ENCODE data around the gene MYB.

MYB gene

DNA sequence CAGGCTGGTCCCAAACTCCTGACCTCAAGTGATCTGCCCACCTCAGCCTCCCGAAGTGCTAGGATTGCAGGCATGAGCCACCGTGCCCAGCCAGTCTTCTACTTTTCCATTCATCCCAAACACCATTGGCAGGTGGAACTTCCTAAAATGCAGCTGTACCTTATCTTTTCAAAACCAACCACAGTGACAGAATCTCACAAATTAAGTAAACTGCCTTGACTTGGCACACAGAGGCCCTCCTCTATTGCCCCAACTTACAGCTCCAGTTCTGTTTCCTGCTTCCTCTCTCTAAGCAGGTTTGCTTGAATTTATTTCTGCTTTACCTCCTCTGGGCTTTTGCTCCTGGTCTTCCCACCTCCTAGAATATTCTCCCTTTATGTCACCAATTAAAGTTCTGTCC lies 7.6 kb downstream of the MYB start:
- ATAC-seq = no peak
- no peak for DNase-seq

DNA sequence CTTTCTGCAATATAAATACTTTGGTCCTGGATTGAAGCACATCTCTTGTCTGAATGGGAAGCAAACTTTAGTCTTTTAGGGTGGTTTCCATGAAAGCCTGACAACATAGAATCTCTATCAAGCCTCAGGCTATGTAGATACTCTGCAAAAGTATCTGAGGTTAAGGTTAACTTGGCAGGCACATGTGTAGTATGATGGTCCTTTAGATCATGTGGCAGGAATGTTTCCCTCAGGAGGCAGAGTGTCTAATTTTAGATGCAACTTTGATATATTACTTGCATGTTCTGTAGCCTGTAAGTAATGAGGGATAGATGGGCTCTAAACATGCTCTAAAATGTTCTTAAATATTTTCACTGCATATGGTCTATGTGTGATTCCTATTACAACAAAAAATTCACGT lies 8.2 kb downstream of the MYB start:
- ATAC-seq = no peak
- no peak for DNase-seq

DNA sequence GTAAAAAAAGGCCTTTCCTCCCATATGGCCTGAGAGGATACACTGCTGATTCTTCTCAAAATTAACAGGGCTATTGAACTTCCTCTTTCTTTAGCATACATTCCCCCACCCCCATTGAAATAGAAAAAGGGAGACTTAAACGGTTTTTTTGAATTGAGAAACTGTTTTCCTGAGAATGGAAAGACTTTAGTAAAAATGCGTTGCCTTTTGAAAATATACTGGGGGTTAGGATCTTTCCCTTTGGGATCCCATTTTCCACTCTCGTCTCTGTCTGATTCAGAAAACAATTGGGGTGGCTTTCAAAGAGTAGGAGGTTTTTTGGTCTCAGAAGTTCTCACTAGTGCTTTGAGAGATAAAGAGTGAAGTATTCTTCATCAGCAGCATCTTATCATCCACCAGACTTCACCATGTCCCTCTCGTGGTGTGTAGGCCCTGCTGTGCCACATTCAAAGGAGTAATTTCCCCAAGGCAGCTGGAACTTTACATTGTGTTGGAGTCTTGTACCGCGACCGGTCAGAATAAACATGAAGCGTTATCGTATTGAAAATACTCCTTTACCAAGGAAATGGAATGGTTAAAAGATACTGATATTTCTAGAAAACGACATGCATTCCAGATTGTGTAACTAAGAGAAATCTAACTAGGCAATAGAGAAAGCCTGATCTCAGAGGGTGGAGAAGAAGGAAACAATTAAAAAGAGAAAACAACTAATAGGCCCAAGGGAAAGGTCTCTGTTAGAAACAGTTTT lies 10.6 kb downstream of the MYB start:
- ATAC-seq (no peak), DNase-seq (no peak)

DNA sequence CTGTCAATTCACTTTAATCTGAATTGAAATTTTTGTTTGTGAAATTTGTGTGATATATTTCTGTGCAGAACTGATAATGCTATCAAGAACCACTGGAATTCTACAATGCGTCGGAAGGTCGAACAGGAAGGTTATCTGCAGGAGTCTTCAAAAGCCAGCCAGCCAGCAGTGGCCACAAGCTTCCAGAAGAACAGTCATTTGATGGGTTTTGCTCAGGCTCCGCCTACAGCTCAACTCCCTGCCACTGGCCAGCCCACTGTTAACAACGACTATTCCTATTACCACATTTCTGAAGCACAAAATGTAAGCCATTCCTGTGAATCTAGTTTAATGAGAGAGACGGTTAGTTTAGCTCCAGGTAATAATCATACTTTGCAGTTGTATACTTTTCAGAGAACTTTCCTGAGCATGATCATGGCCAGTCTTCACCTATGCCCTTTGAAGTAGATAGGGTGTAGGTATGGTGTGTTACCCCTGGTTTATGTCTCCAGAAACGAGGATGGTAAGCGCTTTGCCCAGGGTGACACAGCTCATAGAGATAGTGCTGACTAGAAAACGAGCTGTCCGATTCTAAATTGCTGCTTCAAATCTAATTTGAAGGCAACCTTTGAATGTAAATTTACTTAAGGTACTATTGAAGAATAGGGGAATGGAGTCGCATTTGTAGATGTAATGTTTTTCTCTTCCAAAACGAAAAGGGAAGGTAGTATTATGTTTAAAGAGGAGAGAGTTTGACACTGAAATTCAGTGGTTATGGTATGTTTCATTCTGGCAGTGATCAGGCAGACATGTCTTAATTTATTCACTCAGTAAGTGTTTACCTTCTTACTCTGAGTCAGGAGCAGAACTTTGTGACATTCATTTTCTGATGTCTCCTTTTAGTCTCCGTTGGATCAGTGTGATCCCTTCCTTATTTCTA lies 11.4 kb downstream of the MYB start:
- no peak for ATAC-seq
- DNase-seq = no peak

DNA sequence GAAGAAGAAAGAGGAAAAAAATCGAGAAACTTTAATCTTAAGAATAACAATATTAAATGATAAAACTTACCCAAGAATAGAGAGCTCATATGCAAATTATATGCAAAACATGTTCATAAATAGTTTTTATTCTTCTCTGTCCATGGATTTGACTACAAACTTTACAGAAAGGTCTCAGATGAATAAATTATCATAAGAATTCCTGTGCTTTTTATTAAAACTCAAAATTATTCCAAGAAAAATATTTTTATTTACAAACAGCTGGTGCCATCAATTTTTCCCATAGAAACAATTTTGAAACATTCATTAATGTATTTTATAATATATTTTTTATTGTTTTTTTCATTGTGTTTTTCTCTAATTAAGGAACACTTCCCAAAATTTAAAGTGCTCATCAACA lies 12.1 kb downstream of the MYB start:
- no peak for ATAC-seq
- no peak for DNase-seq

DNA sequence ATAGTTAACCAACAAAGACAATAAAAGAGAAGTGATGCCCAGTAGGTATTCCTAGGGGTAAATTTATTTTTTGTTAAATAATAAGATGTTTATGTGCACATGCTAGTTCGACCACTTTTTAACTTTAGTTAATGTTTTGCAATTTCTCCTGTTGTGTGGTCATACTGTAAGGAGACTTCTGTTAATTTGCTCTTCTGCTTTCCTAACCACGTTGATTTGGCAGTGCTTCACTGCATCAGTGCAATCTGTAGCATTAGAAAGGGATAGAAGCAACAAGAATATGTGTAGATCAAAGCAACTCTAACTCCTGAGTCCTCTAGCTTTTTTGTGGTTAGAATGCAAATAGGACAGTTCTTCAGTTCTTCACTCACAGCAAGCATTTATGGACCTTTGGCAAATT lies 13.9 kb downstream of the MYB start:
- ATAC-seq = no peak
- no peak for DNase-seq

DNA sequence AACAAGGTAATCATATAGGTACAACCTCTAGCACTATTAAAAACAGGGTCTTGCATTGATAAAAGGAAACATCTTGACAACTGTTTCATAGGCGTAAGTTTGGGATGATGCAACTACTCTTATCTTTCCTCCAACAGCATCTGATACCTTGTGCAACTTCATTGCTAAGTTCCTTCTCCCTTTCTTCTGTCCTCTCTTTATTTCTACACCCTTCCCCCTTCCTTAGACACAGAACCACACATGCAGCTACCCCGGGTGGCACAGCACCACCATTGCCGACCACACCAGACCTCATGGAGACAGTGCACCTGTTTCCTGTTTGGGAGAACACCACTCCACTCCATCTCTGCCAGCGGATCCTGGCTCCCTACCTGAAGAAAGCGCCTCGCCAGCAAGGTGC lies 14.4 kb downstream of the MYB start:
- ATAC-seq (no peak), DNase-seq (no peak)

DNA sequence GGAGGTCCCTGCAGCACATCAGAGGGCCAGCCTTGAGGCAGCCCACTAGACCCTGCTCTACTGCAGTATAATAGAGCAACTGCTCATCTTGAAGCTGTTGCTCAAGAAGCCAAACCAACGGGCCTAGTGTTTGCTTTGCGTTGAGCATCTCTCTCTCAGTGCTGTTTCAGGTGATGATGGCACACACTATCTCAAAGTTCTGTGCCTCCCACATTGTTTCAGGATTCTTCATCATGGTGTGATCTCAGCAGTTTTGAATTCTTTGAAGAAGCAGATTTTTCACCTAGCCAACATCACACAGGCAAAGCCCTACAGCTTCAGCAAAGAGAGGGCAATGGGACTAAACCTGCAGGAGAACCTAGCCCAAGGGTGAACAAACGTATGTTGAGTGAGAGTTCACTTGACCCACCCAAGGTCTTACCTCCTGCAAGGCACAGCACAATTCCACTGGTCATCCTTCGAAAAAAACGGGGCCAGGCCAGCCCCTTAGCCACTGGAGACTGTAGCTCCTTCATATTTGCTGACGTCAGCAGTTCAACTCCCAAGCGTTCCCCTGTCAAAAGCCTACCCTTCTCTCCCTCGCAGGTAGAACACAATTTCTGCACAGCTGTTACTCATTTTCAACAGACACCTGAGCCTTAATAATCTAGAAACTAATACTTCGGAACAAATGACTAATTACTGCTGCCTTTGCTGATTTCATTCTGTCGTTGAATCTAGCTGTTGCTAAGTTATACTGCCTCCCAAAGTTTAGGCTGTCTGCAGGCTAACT lies 15.8 kb downstream of the MYB start:
- DNase-seq = no peak
- peak; percentile 59 for ATAC-seq

DNA sequence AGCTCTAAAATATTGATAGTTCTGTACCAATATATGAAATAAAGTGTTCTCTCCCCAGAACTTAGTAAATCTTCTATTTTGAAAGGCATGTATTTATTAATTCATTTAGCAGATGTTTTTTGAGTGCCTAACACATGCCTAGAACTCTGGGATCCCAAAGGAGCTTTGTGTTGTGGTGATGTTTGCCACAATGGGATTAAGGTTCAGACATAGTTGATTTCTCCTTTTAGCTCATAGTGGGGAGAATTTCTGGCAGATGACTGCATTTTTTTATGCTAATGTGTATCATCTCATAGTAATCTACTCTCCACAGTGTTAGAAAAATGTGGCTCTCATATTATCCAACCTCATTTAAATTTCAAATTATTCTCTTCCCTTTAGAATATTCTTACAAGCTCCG lies 21.7 kb downstream of the MYB start:
- ATAC-seq = no peak
- DNase-seq = no peak

DNA sequence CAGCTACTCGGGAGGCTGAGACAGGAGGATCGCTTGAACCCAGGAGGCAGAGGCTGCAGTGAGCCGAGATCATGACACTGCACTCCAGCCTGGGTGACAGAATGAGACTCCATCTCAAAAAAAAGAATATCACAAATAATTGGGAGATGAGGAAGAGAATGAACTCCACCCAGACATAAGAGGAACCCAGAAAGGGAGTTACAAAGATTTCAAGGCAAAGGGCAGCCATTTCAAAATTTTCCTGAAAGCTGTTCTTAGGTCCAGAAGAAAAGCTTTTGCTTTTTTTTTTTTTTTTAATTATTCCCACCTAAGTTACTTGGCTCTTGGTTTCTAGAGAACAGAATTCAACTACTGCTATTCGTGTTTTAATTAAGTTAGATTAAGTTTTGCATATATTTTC lies 23.8 kb downstream of the MYB start:
- DNase-seq (no peak), ATAC-seq (no peak)

DNA sequence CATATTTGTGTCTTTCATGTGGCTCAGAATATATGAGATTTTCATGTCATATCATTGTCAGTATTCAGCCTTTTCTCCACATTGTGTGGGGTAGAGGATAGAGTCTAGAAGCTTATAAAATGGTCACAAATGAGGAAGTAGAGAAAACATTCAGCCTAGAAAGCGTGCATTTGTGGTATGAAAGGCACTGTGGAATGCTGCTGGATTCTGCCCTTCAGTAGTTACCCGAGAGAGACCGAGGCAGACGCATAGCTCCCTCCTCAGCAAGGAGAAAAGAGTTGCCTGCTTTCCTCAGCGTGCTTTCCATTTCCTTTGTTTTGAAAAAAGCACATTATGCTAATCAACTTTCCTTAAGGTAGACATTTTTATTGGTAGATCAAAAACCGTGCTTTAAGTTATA lies 28.7 kb downstream of the MYB start:
- ATAC-seq = no peak
- DNase-seq = no peak

DNA sequence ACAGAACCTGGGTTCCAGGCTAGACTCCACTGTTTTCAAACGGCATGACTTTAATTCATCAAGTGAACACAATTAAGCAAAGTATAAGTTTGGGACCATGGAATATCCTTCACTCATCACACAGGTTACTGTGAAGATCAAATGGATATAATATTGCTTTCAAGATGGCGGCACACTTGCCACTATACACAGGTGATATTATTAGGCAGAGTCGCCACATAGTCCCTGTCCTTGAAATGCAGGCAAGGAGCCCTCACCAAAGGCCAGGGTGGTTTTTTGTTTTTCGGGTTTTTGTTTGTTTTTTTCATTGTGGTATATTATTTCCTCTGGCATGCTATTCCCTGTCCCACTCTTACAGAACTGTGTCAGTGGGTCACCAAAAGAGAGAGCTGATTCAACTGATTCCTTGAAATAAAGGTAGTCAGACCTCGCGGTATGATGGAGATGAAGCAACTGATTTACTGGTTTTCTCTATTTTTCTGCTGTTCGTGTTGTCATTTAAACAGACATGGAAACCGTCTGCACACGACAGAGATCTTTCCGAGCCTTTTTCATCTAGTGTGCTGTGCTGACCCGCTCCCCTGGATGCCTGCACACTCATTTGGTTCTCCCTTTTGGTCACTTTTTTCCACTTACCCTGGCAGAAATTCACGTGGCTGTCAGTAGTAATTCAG lies 29.7 kb downstream of the MYB start:
- DNase-seq (no peak), ATAC-seq (peak; percentile 33)

DNA sequence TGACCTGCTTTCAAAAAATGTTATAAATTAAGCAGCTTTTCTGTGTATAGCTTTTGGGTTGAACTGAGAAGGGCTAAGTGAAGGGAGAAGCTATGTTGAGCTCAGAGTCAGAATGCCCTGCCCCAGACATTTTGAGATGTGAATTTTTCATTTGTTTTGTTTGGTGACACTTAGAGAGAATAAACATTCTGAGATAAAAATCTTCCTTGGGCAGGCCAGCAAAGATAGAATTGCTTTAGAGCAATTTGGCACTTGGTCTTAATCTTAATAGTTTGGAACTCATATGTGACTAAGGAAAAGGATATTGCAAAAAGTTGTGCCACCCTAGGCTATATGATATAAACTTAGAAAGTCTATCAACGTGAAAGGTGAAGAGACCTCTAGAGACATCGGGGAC lies 30.2 kb downstream of the MYB start:
- ATAC-seq (peak; percentile 9), DNase-seq (no peak)

DNA sequence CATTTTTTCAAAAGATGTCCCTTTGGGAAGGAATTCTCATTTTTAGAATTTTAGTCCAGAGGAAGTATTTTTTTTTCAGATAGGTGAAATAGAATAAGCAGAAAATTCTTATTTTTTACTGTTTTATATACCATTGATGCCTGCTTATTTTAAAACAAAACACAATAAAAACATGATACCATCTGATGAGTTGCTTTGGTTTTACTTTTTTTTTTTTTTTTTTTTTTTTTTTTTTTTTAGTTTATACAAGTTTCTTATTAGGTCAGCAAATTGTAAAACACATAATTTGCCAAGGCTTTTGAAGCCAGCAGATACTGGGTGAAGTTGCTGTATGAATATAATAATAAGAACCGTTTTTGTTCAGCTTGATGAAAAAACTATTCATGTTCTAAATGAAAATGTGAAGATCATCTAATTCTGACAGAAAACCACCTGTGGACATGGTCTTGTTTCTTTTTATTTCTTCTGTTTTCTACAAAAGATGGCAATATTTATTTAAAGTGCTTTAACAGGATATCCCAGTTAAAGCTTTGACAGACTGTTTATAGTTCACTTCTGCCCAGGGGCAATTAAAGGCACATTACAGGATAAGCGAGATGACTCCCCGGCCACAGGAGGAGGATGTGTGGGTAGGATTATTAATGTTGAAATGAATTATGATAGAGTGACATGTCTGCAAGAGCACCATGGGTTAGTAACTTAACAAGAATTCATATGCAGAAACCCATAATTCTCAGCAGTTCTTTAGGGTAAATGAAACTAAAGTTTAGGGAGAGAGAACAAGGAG lies 31.1 kb downstream of the MYB start:
- ATAC-seq (peak; percentile 49), DNase-seq (peak; percentile 17)

DNA sequence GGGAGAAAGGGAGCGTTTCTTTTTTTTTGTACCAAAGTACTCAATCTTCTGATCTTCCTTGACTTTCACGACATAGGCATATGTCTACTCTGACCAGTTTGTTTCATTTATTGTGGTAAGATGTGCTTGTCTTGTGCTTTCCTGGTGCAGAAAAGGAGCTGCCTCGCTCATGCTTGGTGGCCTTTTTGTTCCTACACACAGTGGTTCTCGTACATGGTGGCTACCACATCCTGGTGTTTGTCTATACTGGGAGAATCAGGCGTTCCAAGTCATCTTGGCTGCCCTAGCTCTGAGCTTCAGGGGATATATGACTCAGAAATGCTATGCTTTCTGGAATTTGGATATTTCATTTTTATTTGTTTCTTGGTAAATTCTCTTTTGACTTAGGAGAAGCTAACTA lies 31.8 kb downstream of the MYB start:
- no peak for DNase-seq
- ATAC-seq = peak; percentile 66

DNA sequence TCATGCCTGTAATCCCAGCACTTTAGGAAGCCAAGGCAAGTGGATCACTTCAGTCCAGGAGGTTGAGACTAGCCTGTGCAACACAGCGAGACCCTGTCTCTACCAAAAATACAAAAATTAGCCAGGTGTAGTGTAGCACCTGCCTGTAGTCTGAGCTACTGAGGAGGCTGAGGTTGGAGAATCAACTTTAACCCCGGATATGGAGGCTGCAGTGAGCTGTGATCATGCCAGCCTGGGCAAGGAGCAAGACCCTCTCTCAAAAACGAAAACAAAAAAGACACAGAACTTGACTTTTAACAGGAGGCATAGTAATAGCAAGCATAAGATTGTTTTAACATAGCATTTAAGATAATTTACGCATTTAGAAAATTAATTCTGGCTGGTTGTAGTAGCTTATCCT lies 32.5 kb downstream of the MYB start:
- no peak for DNase-seq

DNA sequence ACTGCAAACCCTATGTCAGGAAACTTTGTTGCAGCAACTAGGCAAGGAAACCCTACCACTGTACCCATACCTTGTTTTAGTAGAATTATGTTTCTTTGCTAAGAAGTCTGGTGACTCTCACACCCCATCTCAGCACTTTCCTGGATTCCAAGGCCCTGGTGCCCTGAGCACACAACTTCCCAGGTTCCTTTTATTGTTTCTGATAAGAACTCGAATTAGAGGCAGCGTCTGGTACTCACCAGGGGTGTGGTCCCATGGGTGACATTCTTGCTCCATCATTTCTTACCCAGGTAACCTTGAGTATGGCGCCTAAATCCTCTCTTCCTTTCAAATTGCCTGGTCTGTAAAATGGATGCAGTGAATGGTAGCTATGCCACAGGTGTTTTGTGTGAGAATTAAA lies 34.1 kb downstream of the MYB start:
- ATAC-seq (no peak), DNase-seq (no peak)

More for the DNA sequence above, 32.5 kb downstream of the MYB start:
- no peak for ATAC-seq

DNA sequence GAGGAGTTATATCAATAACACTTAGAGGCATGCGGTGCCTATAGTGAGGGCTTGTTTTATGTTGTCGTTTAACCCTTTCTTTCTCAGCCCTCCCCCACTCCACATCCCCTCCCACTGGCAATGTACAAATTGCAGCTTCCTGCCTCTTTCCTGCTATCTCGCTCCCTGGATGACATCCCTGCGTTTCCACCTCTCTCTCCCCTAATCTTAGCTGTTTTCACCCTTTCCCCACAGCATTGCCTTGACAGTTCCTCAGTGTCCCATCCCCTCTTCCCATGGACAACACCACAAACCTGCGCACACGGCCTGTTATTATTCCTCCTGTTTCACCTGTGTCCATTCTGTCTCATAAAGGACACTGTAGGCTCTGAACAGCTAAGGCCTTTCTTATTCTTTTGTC lies 34.5 kb downstream of the MYB start:
- DNase-seq = no peak
- no peak for ATAC-seq

DNA sequence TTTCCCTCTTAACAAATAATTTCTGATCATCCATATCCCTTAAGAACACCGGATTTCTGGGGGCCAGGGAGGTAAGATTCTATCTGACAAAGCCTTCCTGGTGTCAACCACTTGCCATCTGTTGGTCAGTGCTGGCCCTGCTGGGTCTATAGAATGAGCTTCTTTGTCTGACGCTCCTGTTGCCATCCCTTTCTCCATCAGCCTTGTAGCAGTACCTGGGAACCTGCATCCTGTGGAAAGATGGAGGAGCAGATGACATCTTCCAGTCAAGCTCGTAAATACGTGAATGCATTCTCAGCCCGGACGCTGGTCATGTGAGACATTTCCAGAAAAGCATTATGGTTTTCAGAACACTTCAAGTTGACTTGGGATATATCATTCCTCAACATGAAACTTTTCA lies 36.6 kb downstream of the MYB start:
- no peak for DNase-seq
- no peak for ATAC-seq

DNA sequence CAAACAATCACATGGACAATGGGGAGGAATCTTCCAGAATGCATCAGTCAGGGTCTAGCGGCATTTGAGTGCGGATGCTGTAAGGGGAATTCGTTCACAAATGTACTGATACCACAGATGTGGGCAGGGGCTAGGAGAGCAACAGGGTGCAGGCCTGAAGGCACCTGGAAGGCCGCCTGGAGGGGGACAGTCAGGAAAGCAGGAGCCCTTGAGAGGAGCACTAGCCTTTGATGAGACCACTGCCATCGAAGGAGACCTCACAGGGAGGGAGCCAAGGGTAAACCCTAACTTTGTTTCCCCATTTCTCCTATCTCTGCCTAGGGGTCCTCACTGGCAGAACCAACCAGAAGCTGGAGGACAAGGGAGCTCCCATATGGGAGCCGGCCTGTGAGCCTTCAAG lies 38.2 kb downstream of the MYB start:
- DNase-seq (no peak), ATAC-seq (no peak)

DNA sequence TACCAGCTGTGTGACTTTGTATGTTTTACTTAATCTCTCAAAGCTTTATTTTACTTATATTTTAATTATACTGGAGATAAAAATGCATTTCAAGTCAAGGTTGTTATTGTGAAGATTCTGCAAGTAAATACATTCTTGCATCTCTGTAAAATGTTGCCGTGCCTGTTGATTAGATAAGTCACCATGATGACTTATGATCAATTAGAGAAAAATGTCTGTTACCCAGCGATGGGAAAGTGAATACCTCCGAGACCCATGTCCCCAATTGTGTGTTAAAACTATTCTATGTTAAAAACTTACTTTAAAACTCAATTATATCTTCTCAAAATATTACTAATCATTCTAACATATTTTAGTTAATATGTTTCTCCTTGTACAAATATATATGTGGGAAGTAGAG lies 39.9 kb downstream of the MYB start:
- DNase-seq (no peak), ATAC-seq (no peak)

DNA sequence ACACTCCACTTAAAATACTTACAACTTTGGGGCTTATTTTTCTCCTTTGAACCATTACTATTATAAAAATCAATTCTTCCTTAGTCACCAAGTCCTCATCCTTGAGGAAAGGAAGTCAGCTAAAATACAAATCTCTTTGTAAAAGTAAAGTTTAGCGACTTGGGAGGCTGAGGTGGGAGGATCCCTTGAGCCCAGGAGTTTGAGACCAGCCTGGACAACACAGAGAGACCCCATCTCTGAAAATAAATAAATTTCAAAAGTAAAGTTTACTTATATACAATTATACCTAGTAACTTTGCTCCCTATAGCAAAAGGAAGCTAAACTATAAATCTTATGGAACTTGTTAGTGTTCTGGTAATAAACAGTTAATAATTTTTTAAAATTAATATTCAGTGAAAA lies 40.4 kb downstream of the MYB start:
- DNase-seq = no peak
- no peak for ATAC-seq

Data from stimulated activated naive CD8-positive, alpha-beta T cell treated with anti-CD3 and anti-CD28 coated beads, Interleukin-15, Interleukin-2, amounts not matched to agents 100 U/mL and 50 U/mL, for 24 hours (primary cell).